ENCODE results near the gene CSNK1A1.
A peak's percentile ranks its signal among the peaks of the same experiment; 100 is the strongest.

Gene CSNK1A1

DNA sequence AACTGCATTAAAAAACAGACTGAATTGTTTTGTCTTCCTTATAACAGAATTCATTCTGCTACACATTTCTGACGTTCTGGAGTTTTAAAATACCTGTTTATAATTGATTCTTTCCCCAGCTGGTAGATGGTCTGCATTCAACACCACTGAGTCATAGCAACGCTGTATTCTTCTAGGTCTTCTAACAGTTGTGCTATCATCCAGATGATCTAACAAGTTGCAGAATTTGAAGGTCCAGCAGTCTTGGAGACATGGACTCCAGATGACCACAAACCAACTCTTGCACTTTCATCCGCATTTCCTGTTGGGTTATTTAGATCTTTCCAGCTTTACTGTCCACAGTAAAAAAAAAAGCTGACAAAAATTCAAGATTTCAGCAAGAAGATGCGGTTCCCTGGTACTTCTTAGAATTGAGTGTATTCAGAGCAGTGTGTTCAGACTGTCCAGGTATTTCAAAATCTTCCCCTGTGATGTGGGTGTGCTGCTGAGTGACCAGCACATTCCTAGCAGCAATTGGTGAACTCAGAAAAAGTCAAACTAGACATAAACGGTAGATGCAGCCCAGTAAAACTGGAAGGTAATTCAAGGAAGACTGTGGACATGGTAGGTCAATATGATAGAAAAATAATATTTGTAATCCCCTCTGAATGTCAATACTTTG is 50.2 kb downstream of the CSNK1A1 start:
- TF ChIP-seq CTCF (IDR thresholded peaks at IDR 0.05; ENCODE audit: low read length, missing control alignments) = no peak
- no peak overlapping the region for H3K4me3 ChIP-seq (replicated peaks; ENCODE audit: low read depth, low read length)
- DNase-seq (ENCODE audit: low read depth) = peak; percentile 37

- DNase-seq (ENCODE audit: low read depth) = no peak
- H3K4me3 ChIP-seq (replicated peaks; ENCODE audit: low read depth, low read length) = no peak overlapping the region
- TF ChIP-seq CTCF (IDR thresholded peaks at IDR 0.05; ENCODE audit: low read length, missing control alignments) = no peak
Measured at GRCh38 chr5:149498724-149499336, 52.4 kb downstream of the CSNK1A1 start.

DNA sequence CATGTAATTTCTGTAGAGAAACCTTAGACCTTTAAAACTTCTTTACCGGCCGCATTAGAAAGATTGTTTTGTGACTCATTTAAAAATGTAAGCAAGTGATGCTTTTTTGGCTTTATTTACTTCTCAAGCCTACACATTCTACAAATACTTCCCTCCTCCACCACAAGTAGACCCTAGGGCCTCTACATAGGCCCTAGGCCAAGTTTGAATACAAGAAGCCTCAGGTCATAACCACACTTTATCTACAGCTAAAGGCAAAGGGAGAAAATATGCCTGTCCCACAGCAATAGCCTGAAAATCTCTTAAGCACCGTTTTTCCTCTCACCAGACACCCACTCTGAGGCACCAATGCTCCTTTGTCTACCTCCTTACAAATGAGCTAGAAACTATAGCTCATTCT is 53.9 kb downstream of the CSNK1A1 start:
- no peak overlapping the region for H3K4me3 ChIP-seq (replicated peaks; ENCODE audit: low read depth, low read length)
- no peak for TF ChIP-seq CTCF (IDR thresholded peaks at IDR 0.05; ENCODE audit: low read length, missing control alignments)
- peak; percentile 87 for DNase-seq (ENCODE audit: low read depth)

GRCh38 chr5:149496917-149497316 is 54.3 kb downstream of the CSNK1A1 start:
- TF ChIP-seq CTCF (IDR thresholded peaks at IDR 0.05; ENCODE audit: low read length, missing control alignments) = no peak
- DNase-seq (ENCODE audit: low read depth) = no peak
- H3K4me3 ChIP-seq (replicated peaks; ENCODE audit: low read depth, low read length) = no peak overlapping the region

DNA sequence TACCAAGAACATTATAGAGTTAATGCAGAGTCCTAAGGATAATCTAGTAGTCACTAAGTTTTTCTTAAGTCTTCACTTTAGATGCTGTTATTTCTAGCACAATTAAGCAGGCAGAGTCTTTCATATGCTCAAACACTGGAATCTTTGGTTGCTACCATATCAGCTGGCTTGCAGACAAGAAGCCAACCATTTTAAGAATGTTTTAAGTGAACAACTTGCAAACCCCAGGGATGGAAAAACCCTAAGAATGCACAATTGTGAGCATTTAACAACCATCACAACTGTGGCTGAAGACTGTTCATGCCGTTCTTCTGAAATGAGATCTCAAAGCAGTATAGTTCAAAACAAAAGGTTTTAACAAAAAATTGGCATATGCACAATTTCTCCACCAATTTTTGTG is 55.1 kb downstream of the CSNK1A1 start:
- no peak for TF ChIP-seq CTCF (IDR thresholded peaks at IDR 0.05; ENCODE audit: low read length, missing control alignments)
- no peak for DNase-seq (ENCODE audit: low read depth)
- H3K4me3 ChIP-seq (replicated peaks; ENCODE audit: low read depth, low read length) = no peak overlapping the region

GRCh38 chr5:149495673-149496072 is 55.6 kb downstream of the CSNK1A1 start:
- TF ChIP-seq CTCF (IDR thresholded peaks at IDR 0.05; ENCODE audit: low read length, missing control alignments) = no peak
- DNase-seq (ENCODE audit: low read depth) = no peak
- H3K4me3 ChIP-seq (replicated peaks; ENCODE audit: low read depth, low read length) = no peak overlapping the region

GRCh38 chr5:149493316-149493715 is 57.9 kb downstream of the CSNK1A1 start:
- no peak for TF ChIP-seq CTCF (IDR thresholded peaks at IDR 0.05; ENCODE audit: low read length, missing control alignments)
- no peak overlapping the region for H3K4me3 ChIP-seq (replicated peaks; ENCODE audit: low read depth, low read length)
- no peak for DNase-seq (ENCODE audit: low read depth)

All from fibroblast of pulmonary artery (primary cell).